ENCODE data around the gene PLXNA4.
A peak's percentile ranks its signal among the peaks of the same experiment; 100 is the strongest.

GRCh38 chr7:132577206-132578049, 1.2 kb upstream of the PLXNA4 start:
- TF ChIP-seq, protein P1, sequence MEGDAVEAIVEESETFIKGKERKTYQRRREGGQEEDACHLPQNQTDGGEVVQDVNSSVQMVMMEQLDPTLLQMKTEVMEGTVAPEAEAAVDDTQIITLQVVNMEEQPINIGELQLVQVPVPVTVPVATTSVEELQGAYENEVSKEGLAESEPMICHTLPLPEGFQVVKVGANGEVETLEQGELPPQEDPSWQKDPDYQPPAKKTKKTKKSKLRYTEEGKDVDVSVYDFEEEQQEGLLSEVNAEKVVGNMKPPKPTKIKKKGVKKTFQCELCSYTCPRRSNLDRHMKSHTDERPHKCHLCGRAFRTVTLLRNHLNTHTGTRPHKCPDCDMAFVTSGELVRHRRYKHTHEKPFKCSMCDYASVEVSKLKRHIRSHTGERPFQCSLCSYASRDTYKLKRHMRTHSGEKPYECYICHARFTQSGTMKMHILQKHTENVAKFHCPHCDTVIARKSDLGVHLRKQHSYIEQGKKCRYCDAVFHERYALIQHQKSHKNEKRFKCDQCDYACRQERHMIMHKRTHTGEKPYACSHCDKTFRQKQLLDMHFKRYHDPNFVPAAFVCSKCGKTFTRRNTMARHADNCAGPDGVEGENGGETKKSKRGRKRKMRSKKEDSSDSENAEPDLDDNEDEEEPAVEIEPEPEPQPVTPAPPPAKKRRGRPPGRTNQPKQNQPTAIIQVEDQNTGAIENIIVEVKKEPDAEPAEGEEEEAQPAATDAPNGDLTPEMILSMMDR (IDR thresholded peaks at IDR 0.05) = peak; percentile 24; the same call in 1 of the 2 replicates
- TF ChIP-seq POLR2AphosphoS5 (IDR thresholded peaks at IDR 0.05; ENCODE audit: low read depth, low read length) (no peak), SIN3A (IDR thresholded peaks at IDR 0.05; ENCODE audit: borderline replicate concordance, insufficient read depth, low read depth, low read length) (no peak), REST (IDR thresholded peaks at IDR 0.05; ENCODE audit: insufficient read depth in 1 of 2, low read depth in 2 of 2, low read length in 1 of 2) (no peak)

Measured in Panc1 (cell line).